Ishikawa (cell line): Measurements from ENCODE around the gene COASY.
A peak's percentile ranks its signal among the peaks of the same experiment; 100 is the strongest.

Source experiments
- CEBPB ChIP-seq: IDR thresholded peaks from 2 replicates; pipeline ENCODE4 v1.6.1; 2012
- CREB1 ChIP-seq: IDR thresholded peaks from 2 replicates; pipeline ENCODE4 v1.6.1; 2012; ENCODE audit warnings: low read depth
- EGR1 ChIP-seq: IDR thresholded peaks from 2 replicates; pipeline ENCODE4 v1.6.1; 2012
- EP300 ChIP-seq: IDR thresholded peaks from 2 replicates; pipeline ENCODE4 v1.6.1; 2012; ENCODE audit warnings: borderline replicate concordance
- FOXM1 ChIP-seq: IDR thresholded peaks from 2 replicates; pipeline ENCODE4 v1.6.1; 2012; ENCODE audit warnings: low read depth, borderline replicate concordance
- MAX ChIP-seq: IDR thresholded peaks from 2 replicates; pipeline ENCODE4 v1.6.1; 2012
- NFIC ChIP-seq: IDR thresholded peaks from 2 replicates; pipeline ENCODE4 v1.6.1; 2012
- RAD21 ChIP-seq: IDR thresholded peaks from 2 replicates; pipeline ENCODE4 v1.6.1; 2012; ENCODE audit warnings: low read depth
- TAF1 ChIP-seq: IDR thresholded peaks from 2 replicates; pipeline ENCODE4 v1.6.1; 2012; ENCODE audit warnings: low read depth, mild to moderate bottlenecking
- TCF12 ChIP-seq: IDR thresholded peaks from 2 replicates; pipeline ENCODE4 v1.6.1; 2012; ENCODE audit warnings: low read depth
- TEAD4 ChIP-seq: IDR thresholded peaks from 2 replicates; pipeline ENCODE4 v1.6.1; 2012
- YY1 ChIP-seq: IDR thresholded peaks from 2 replicates; pipeline ENCODE4 v1.6.1; 2012; ENCODE audit warnings: low read depth
- ZBTB7A ChIP-seq: IDR thresholded peaks from 2 replicates; pipeline ENCODE4 v1.6.1; 2012; ENCODE audit warnings: low read depth
- TF ChIP-seq, protein P1 (sequence below): IDR thresholded peaks from 2 replicates; pipeline ENCODE4 v1.6.1; 2012
- TF ChIP-seq, protein P2 (sequence below): IDR thresholded peaks from 2 replicates; pipeline ENCODE4 v1.6.1; 2012; ENCODE audit warnings: low read depth, mild to moderate bottlenecking

Gene COASY

GRCh38 chr17:42536372-42537155, 25.4 kb upstream of the COASY start:
- TF ChIP-seq FOXM1 (no peak), MAX (peak; percentile 78), TCF12 (peak; percentile 45; the same call in 1 of the 2 replicates), NFIC (peak; percentile 72; the same call in 1 of the 2 replicates)
- TF ChIP-seq, protein P1, sequence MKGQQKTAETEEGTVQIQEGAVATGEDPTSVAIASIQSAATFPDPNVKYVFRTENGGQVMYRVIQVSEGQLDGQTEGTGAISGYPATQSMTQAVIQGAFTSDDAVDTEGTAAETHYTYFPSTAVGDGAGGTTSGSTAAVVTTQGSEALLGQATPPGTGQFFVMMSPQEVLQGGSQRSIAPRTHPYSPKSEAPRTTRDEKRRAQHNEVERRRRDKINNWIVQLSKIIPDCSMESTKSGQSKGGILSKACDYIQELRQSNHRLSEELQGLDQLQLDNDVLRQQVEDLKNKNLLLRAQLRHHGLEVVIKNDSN = peak; percentile 69

DNA sequence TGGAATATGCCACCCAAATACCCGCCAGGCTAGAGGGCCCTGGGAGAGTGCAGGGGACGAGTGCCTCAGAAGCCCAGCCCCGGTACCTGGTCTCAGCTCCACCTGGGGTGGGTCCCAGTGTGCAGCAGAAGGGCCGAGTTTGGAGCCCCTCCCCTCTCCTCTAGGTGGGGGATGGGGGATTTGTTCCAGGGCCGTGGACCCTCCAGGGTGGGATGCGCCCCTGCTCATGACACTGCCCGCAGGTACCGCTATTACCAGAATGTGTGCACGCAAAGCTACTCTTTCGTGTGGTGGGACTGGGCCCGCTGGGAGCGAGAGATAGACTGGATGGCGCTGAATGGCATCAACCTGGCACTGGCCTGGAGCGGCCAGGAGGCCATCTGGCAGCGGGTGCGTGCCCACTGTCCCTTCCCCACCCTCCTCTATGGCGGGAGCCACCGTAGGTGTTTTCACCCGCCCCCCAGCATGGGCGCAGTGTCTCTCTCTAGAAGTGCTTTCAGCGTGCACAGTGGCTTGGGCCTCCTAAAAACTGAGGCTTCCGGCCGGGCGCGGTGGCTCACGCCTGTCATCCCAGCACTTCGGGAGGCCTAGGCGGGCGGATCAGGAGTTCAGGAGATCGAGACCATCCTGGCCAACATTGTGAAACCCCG, 24.7 kb upstream of the COASY start:
- TF ChIP-seq FOXM1 (no peak), YY1 (no peak), NFIC (no peak), TCF12 (no peak), EGR1 (no peak), ZBTB7A (no peak), RAD21 (no peak), TAF1 (no peak), CREB1 (no peak), MAX (no peak), TEAD4 (no peak), EP300 (no peak), CEBPB (no peak)
- TF ChIP-seq, protein P2, sequence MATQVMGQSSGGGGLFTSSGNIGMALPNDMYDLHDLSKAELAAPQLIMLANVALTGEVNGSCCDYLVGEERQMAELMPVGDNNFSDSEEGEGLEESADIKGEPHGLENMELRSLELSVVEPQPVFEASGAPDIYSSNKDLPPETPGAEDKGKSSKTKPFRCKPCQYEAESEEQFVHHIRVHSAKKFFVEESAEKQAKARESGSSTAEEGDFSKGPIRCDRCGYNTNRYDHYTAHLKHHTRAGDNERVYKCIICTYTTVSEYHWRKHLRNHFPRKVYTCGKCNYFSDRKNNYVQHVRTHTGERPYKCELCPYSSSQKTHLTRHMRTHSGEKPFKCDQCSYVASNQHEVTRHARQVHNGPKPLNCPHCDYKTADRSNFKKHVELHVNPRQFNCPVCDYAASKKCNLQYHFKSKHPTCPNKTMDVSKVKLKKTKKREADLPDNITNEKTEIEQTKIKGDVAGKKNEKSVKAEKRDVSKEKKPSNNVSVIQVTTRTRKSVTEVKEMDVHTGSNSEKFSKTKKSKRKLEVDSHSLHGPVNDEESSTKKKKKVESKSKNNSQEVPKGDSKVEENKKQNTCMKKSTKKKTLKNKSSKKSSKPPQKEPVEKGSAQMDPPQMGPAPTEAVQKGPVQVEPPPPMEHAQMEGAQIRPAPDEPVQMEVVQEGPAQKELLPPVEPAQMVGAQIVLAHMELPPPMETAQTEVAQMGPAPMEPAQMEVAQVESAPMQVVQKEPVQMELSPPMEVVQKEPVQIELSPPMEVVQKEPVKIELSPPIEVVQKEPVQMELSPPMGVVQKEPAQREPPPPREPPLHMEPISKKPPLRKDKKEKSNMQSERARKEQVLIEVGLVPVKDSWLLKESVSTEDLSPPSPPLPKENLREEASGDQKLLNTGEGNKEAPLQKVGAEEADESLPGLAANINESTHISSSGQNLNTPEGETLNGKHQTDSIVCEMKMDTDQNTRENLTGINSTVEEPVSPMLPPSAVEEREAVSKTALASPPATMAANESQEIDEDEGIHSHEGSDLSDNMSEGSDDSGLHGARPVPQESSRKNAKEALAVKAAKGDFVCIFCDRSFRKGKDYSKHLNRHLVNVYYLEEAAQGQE = no peak
- TF ChIP-seq, protein P1 = no peak

- TF ChIP-seq EGR1 (no peak), CREB1 (no peak), YY1 (no peak)
- TF ChIP-seq, protein P2 = no peak
Measured at GRCh38 chr17:42537826-42538451, 24.0 kb upstream of the COASY start.

- no peak for TF ChIP-seq FOXM1
- TF ChIP-seq EP300 = no peak
- TF ChIP-seq TCF12 = no peak
- no peak for TF ChIP-seq CEBPB
- TF ChIP-seq ZBTB7A = no peak
- no peak for TF ChIP-seq TEAD4
- TF ChIP-seq, protein P2 = no peak
- no peak for TF ChIP-seq CREB1
- TF ChIP-seq YY1 = no peak
- no peak for TF ChIP-seq TAF1
- no peak for TF ChIP-seq MAX
Measured at GRCh38 chr17:42538482-42538881, 23.5 kb upstream of the COASY start.
